Left hindlimb (tissue), 1 donor: ENCODE measurements around the gene FAM162A.
"Not testable (repeated sequence)": the region's sequence is repeated elsewhere in the genome, so short reads cannot be mapped to it uniquely, and the experiment has no call there.

Source experiments
- DNase-seq: peaks from one replicate; pipeline ENCODE4 v3.0.0-alpha.2; 2018

The FAM162A gene

GRCh38 chr3:122421836-122422235 is 37.9 kb downstream of the FAM162A start:
- DNase-seq: no peak

DNA sequence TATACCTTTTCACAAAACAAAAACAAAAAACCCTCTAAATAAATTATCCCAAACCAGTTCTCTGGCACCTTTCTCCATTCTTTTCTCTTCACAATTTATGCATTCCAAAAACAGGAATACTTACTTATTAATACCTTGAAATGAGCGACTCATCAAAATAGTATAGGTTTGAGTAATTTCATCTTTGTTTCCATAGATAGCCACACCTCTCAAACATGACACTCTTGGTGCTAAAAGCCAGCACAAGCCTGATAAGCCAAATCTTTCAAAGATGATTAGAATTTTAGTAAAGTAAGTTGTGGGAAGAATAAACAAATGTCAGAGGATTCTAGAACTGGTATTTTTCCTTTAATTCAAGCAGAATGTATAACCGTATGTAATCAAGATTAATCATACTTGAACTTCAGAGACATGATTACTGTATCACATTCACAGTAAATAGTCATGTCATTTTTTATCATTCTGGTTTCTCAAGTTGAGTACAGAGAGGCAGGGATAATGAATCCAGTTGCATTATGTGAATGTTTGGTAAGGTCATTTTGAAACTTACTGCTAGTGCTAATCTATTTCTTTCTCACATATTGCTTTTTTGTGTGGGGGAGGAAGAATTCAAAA is 44.0 kb downstream of the FAM162A start:
- no peak for DNase-seq

DNA sequence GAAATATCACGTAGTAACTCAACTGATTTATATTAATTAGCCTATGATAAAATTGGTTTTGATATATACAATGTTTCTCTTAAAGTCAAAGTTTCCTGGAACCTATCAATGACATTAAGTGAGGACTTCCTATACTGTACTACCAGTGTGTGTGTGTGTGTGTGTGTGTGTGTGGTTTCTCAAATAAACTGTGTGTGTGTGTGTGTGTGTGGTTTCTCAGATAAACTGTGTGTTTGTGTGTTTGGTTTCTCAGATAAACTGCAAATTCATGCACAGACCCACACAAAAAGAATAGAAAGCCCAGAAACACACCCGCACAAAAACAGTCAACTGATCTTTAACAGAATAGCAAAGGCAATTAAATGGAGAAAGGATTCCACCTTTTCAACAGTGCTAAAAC is 46.4 kb downstream of the FAM162A start:
- no peak for DNase-seq

- DNase-seq: no peak
Measured at GRCh38 chr3:122435950-122436349, 52.0 kb downstream of the FAM162A start.

DNA sequence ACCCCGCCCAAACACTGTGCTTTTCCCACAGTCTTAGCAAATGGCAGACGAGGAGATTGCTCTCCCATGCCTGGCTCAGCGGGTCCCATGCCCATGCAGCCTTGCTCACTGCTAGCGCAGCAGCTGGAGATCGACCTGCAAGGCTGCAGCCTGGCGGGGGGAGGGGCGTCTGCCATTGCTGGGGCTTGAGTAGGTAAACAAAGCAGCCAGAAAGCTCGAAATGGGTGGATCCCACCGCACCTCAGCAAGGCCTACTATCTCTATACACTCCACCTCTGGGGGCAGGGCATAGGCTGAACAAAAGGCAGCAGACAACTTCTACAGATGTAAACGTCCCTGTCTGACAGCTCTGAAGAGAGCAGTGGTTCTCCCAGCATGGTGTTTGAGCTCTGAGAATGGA is 59.1 kb downstream of the FAM162A start:
- no peak for DNase-seq

DNA sequence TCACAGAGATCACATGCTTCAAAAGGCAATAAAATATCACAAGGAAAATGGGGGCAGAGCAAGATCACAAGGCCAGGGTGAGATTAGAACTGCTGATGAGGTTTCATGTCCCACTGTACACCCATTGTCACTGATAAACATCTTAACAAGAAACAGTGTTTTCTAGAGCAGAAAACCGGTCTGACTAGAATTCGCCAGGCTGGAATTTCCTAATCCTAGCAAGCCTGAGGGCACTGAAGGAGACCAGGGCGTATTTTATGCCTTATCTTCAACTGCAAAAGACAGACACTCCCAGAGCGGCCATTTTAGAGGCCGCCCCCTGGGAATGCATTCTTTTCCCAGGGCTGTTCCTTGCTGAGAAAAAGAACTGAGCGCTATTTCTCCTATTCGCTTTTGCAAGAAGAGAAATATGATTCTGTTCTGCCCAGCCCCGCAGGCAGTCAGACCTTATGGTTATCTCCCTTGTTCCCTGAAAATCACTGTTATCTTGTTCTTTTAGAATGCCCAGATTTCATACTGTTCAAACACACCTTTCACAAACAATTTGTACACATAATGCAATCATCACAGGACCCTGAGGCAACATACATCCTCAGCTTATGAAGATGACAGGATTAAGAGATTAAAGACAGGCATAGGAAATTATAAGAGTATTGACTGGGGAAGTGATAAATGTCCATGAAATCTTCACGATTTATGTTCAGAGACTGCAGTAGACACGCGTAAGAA is 59.9 kb downstream of the FAM162A start:
- DNase-seq: not testable (repeated sequence)

- not testable (repeated sequence) for DNase-seq
Measured at GRCh38 chr3:122444491-122444887, 60.5 kb downstream of the FAM162A start.

DNA sequence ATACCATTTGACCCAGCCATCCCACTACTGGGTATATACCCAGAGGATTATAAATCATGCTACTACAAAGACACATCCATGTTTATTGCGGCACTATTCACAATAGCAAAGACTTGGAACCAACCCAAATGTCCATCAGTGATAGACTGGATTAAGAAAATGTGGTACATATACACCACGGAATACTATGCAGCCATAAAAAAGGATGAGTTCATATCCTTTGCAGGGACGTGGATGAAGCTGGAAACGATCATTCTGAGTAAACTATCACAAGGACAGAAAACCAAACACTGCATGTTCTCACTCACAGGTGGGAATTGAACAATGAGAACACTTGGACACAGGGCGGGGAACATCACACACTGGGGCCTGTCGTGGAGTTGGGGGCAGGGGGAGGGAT is 64.2 kb downstream of the FAM162A start:
- DNase-seq: not testable (repeated sequence)

GRCh38 chr3:122451371-122451770 is 67.4 kb downstream of the FAM162A start:
- no peak for DNase-seq

- DNase-seq: no peak
Measured at GRCh38 chr3:122456074-122456473, 72.1 kb downstream of the FAM162A start.

- DNase-seq: no peak
Measured at GRCh38 chr3:122457706-122458105, 73.7 kb downstream of the FAM162A start.

GRCh38 chr3:122458992-122459391 is 75.0 kb downstream of the FAM162A start:
- no peak for DNase-seq

DNA sequence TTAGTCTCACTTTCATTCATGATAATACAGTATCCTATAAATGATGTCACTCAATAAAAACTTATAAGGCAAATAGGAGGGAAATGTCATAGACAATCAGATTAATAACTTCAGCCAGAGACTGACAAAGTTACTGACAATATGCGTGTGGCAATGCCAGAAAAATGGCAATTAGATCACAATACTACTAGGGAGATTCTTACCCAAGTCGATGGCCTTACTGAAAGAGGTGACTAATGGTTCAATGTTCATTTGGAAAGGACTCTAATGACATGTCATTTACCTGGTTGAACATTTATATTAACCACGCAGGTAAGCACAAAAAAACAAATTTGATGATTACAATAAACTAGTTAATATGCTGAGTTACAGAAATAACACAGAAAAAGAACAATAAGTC is 77.8 kb downstream of the FAM162A start:
- DNase-seq: no peak
